ENCODE results near the gene CITED4.

Gene CITED4

GRCh38 chr1:40887012-40887378 lies 24.8 kb upstream of the CITED4 start:
- WGBS (ENCODE audit: insufficient coverage, insufficient read length): no CpG with 5 or more reads among the region's 1 CpG
- no peak overlapping the region for H3K27ac ChIP-seq (ENCODE audit: low read length)
- no peak overlapping the region for H3K4me3 ChIP-seq (ENCODE audit: low read length)
- no peaks in the 10 kb centered on the region for H3K9me3 ChIP-seq (ENCODE audit: control insufficient read depth, insufficient read depth, low read length)
- DNase-seq (ENCODE audit: low read depth, low spot score): no peak
- H3K36me3 ChIP-seq (ENCODE audit: control insufficient read depth, insufficient read depth, low read length): no peaks in the 10 kb centered on the region
- H3K4me1 ChIP-seq (ENCODE audit: control insufficient read depth, insufficient read depth, low read length): no peaks in the 10 kb centered on the region
- peaks cover 7% of the 10 kb centered on the region; the same call in 1 of the 2 replicates for H3K27me3 ChIP-seq (ENCODE audit: control insufficient read depth, insufficient read depth, low read length)

- H3K4me3 ChIP-seq (ENCODE audit: low read length): no peak overlapping the region
- no CpG with 5 or more reads among the region's 7 CpGs for WGBS (ENCODE audit: insufficient coverage, insufficient read length)
- no peaks in the 10 kb centered on the region for H3K4me1 ChIP-seq (ENCODE audit: control insufficient read depth, insufficient read depth, low read length)
- H3K36me3 ChIP-seq (ENCODE audit: control insufficient read depth, insufficient read depth, low read length): no peaks in the 10 kb centered on the region
- H3K27ac ChIP-seq (ENCODE audit: low read length): no peak overlapping the region
- no peaks in the 10 kb centered on the region for H3K9me3 ChIP-seq (ENCODE audit: control insufficient read depth, insufficient read depth, low read length)
- no peak for DNase-seq (ENCODE audit: low read depth, low spot score)
- peaks cover 7% of the 10 kb centered on the region; the same call in 1 of the 2 replicates for H3K27me3 ChIP-seq (ENCODE audit: control insufficient read depth, insufficient read depth, low read length)
Measured at GRCh38 chr1:40886318-40887011, 24.3 kb upstream of the CITED4 start.

- H3K36me3 ChIP-seq (ENCODE audit: control insufficient read depth, insufficient read depth, low read length): no peaks in the 10 kb centered on the region
- peak overlapping the region; percentile 45; the same call in 1 of the 2 replicates for H3K4me3 ChIP-seq (ENCODE audit: low read length)
- no peaks in the 10 kb centered on the region for H3K9me3 ChIP-seq (ENCODE audit: control insufficient read depth, insufficient read depth, low read length)
- H3K4me1 ChIP-seq (ENCODE audit: control insufficient read depth, insufficient read depth, low read length): peaks cover 3% of the 10 kb centered on the region; the same call in 1 of the 2 replicates
- H3K27ac ChIP-seq (ENCODE audit: low read length): no peak overlapping the region
- peaks cover 7% of the 10 kb centered on the region; the same call in 1 of the 2 replicates for H3K27me3 ChIP-seq (ENCODE audit: control insufficient read depth, insufficient read depth, low read length)
- WGBS (ENCODE audit: insufficient coverage, insufficient read length): no CpG with 5 or more reads among the region's 73 CpGs
- DNase-seq (ENCODE audit: low read depth, low spot score): no peak
Measured at GRCh38 chr1:40884055-40884795, 22.1 kb upstream of the CITED4 start.

- no peak for DNase-seq (ENCODE audit: low read depth, low spot score)
- no CpG with 5 or more reads among the region's 6 CpGs for WGBS (ENCODE audit: insufficient coverage, insufficient read length)
- no peak overlapping the region for H3K27ac ChIP-seq (ENCODE audit: low read length)
Measured at GRCh38 chr1:40880813-40881549, 18.8 kb upstream of the CITED4 start.

GRCh38 chr1:40879482-40880175 lies 17.5 kb upstream of the CITED4 start:
- Histone ChIP-seq H3K27me3 (ENCODE audit: control insufficient read depth, insufficient read depth, low read length) (peaks cover 5% of the 10 kb centered on the region; the same call in 1 of the 2 replicates), H3K27ac (ENCODE audit: low read length) (no peak overlapping the region), H3K4me1 (ENCODE audit: control insufficient read depth, insufficient read depth, low read length) (peaks cover 5% of the 10 kb centered on the region), H3K9me3 (ENCODE audit: control insufficient read depth, insufficient read depth, low read length) (no peaks in the 10 kb centered on the region), H3K4me3 (ENCODE audit: low read length) (no peak overlapping the region), H3K36me3 (ENCODE audit: control insufficient read depth, insufficient read depth, low read length) (no peaks in the 10 kb centered on the region)
- no CpG with 5 or more reads among the region's 11 CpGs for WGBS (ENCODE audit: insufficient coverage, insufficient read length)
- DNase-seq (ENCODE audit: low read depth, low spot score): no peak

More at GRCh38 chr1:40880813-40881549, 18.8 kb upstream of the CITED4 start:
- Histone ChIP-seq H3K36me3 (ENCODE audit: control insufficient read depth, insufficient read depth, low read length) (no peaks in the 10 kb centered on the region), H3K4me1 (ENCODE audit: control insufficient read depth, insufficient read depth, low read length) (peaks cover 5% of the 10 kb centered on the region), H3K9me3 (ENCODE audit: control insufficient read depth, insufficient read depth, low read length) (no peaks in the 10 kb centered on the region), H3K27me3 (ENCODE audit: control insufficient read depth, insufficient read depth, low read length) (peaks cover 7% of the 10 kb centered on the region; the same call in 1 of the 2 replicates), H3K4me3 (ENCODE audit: low read length) (no peak overlapping the region)

GRCh38 chr1:40878906-40879305 lies 16.7 kb upstream of the CITED4 start:
- no peaks in the 10 kb centered on the region for H3K36me3 ChIP-seq (ENCODE audit: control insufficient read depth, insufficient read depth, low read length)
- H3K4me3 ChIP-seq (ENCODE audit: low read length): no peak overlapping the region
- H3K4me1 ChIP-seq (ENCODE audit: control insufficient read depth, insufficient read depth, low read length): peaks cover 5% of the 10 kb centered on the region
- H3K27me3 ChIP-seq (ENCODE audit: control insufficient read depth, insufficient read depth, low read length): peaks cover 4% of the 10 kb centered on the region; the same call in 1 of the 2 replicates
- no peak overlapping the region for H3K27ac ChIP-seq (ENCODE audit: low read length)
- no CpG with 5 or more reads among the region's 2 CpGs for WGBS (ENCODE audit: insufficient coverage, insufficient read length)
- H3K9me3 ChIP-seq (ENCODE audit: control insufficient read depth, insufficient read depth, low read length): no peaks in the 10 kb centered on the region
- DNase-seq (ENCODE audit: low read depth, low spot score): no peak

- Histone ChIP-seq H3K27ac (ENCODE audit: low read length) (no peak overlapping the region), H3K4me3 (ENCODE audit: low read length) (no peak overlapping the region), H3K27me3 (ENCODE audit: control insufficient read depth, insufficient read depth, low read length) (no peaks in the 10 kb centered on the region), H3K4me1 (ENCODE audit: control insufficient read depth, insufficient read depth, low read length) (peaks cover 5% of the 10 kb centered on the region), H3K36me3 (ENCODE audit: control insufficient read depth, insufficient read depth, low read length) (no peaks in the 10 kb centered on the region), H3K9me3 (ENCODE audit: control insufficient read depth, insufficient read depth, low read length) (no peaks in the 10 kb centered on the region)
- no peak for DNase-seq (ENCODE audit: low read depth, low spot score)
- no CpG with 5 or more reads among the region's 4 CpGs for WGBS (ENCODE audit: insufficient coverage, insufficient read length)
Measured at GRCh38 chr1:40877698-40878097, 15.5 kb upstream of the CITED4 start.

GRCh38 chr1:40876891-40877290 lies 14.7 kb upstream of the CITED4 start:
- Histone ChIP-seq H3K36me3 (ENCODE audit: control insufficient read depth, insufficient read depth, low read length) (no peaks in the 10 kb centered on the region), H3K9me3 (ENCODE audit: control insufficient read depth, insufficient read depth, low read length) (no peaks in the 10 kb centered on the region), H3K27ac (ENCODE audit: low read length) (no peak overlapping the region), H3K4me3 (ENCODE audit: low read length) (no peak overlapping the region), H3K27me3 (ENCODE audit: control insufficient read depth, insufficient read depth, low read length) (no peaks in the 10 kb centered on the region), H3K4me1 (ENCODE audit: control insufficient read depth, insufficient read depth, low read length) (peaks cover 5% of the 10 kb centered on the region)
- DNase-seq (ENCODE audit: low read depth, low spot score): no peak
- WGBS (ENCODE audit: insufficient coverage, insufficient read length): no CpG with 5 or more reads among the region's 1 CpG

GRCh38 chr1:40876436-40876761 lies 14.2 kb upstream of the CITED4 start:
- no peaks in the 10 kb centered on the region for H3K9me3 ChIP-seq (ENCODE audit: control insufficient read depth, insufficient read depth, low read length)
- no peak overlapping the region for H3K4me3 ChIP-seq (ENCODE audit: low read length)
- peaks cover 5% of the 10 kb centered on the region for H3K4me1 ChIP-seq (ENCODE audit: control insufficient read depth, insufficient read depth, low read length)
- no peaks in the 10 kb centered on the region for H3K36me3 ChIP-seq (ENCODE audit: control insufficient read depth, insufficient read depth, low read length)
- H3K27me3 ChIP-seq (ENCODE audit: control insufficient read depth, insufficient read depth, low read length): no peaks in the 10 kb centered on the region
- no peak overlapping the region for H3K27ac ChIP-seq (ENCODE audit: low read length)
- no peak for DNase-seq (ENCODE audit: low read depth, low spot score)
- no CpG with 5 or more reads among the region's 2 CpGs for WGBS (ENCODE audit: insufficient coverage, insufficient read length)
